Kidney (tissue), 14 donors: ENCODE results near the gene PPM1H. TPM values are rescaled to one million over a fixed set of nuclear protein-coding genes. Genes with fewer than 3 reads are reported as not detected.
A peak's percentile ranks its signal among the peaks of the same experiment; 100 is the strongest.

Source experiments
- DNase-seq, 5 donors: peaks; one replicate each; pipeline ENCODE4 v3.0.0-alpha.2; 2013 to 2020
- FAIRE-seq: peaks from 2 replicates; lab custom pipeline; 2012; peaks lifted over from hg19 to GRCh38; lab: Jason Lieb, UNC
- H3K27ac ChIP-seq, 2 donors: one replicate each; pipeline ENCODE4 v1.7.0; 2013; ENCODE audit warnings: low read depth in 2 of 2, low read length in 2 of 2, inconsistent platforms in 1 of 2
- H3K27me3 ChIP-seq: one replicate; pipeline ENCODE4 v1.7.1; 2013; ENCODE audit warnings: low read length, inconsistent platforms; ENCODE audit not compliant: control insufficient read depth, insufficient read depth
- H3K36me3 ChIP-seq, 3 donors: one replicate each; pipeline versions ENCODE4 v1.7.0 to v1.7.1; 2013; ENCODE audit warnings: low read length in 3 of 3, control low read depth in 1 of 3, inconsistent platforms in 1 of 3; ENCODE audit not compliant: insufficient read depth in 3 of 3, control insufficient read depth in 2 of 3
- H3K4me1 ChIP-seq, 3 donors: one replicate each; pipeline versions ENCODE4 v1.7.0 to v1.7.1; 2013; ENCODE audit warnings: low read length in 3 of 3, inconsistent platforms in 1 of 3, low read depth in 1 of 3; ENCODE audit not compliant: control insufficient read depth in 2 of 3, insufficient read depth in 2 of 3
- H3K4me3 ChIP-seq, 3 donors: one replicate each; pipeline versions ENCODE4 v1.7.0 to v1.8.1; 2013; ENCODE audit warnings: low read length in 3 of 3, control low read depth in 1 of 3, inconsistent platforms in 1 of 3
- H3K9ac ChIP-seq, 3 donors: one replicate each; pipeline versions ENCODE4 v1.7.0 to v1.7.1; 2013; ENCODE audit warnings: low read length in 3 of 3, control low read depth in 1 of 3, inconsistent platforms in 1 of 3
- H3K9me3 ChIP-seq, 3 donors: one replicate each; pipeline versions ENCODE4 v1.7.0 to v1.7.1; 2013; ENCODE audit warnings: low read length in 3 of 3, control low read depth in 1 of 3, inconsistent platforms in 1 of 3; ENCODE audit not compliant: control insufficient read depth in 2 of 3, insufficient read depth in 1 of 3
- CTCF ChIP-seq: IDR thresholded peaks from 3 replicates; pipeline ENCODE4 v1.5.1; 2012; ENCODE audit warnings: mild to moderate bottlenecking, moderate library complexity, borderline replicate concordance; ENCODE audit not compliant: insufficient read depth; ENCODE audit errors: extremely low read depth
- intact Hi-C: fragments of 100-400 bp; cut with DNase I; formaldehyde crosslinking; loops from one replicate; pipeline ENCODE4 v1.11.1; 2022
- polyA plus RNA-seq: library from polyadenylated mRNA; stranded (reverse); fragments of 350-450 nt; fragmentation: Illumina TruSeq; extraction: RNeasy Lipid Tissue Mini Kit (QIAGEN cat#74804); gene quantifications from one replicate; pipeline ENCODE4 v1.2.3, GENCODE V29; 2014; ENCODE audit warnings: low read depth, low replicate concordance; ENCODE audit not compliant: insufficient read depth
- total RNA-seq: library from RNA; stranded (reverse); fragmentation: NEBNext Ultra II Directional; extraction: Animal tissue kit (Norgen Biotek cat#: 25700); gene quantifications from one replicate; pipeline ENCODE4 v1.2.1, GENCODE V29; 2021
- donor health status: control.
- donor health status: control.
- donor health status: control.
- donor health status: control.
- donor health status: control.
- donor health status: DM: yes; HTN: yes; CAD: no.
- donor health status: Normal renal cell carcinoma (clear cell type).

PPM1H gene
- total and polyA plus RNA-seq, 2 donors from 2014 or later, result 8.7 to 25.0 TPM

GRCh38 chr12:62627181-62627580, 307.8 kb downstream of the PPM1H start:
- DNase-seq, result no peak
- FAIRE-seq, result no peak
- Histone ChIP-seq H3K36me3 (no peaks in the 10 kb centered on the region), H3K27me3 (no peaks in the 10 kb centered on the region), H3K9me3 (no peaks in the 10 kb centered on the region), H3K4me3 (no peak overlapping the region), H3K9ac (no peak overlapping the region), H3K4me1 (peaks cover 0 to 4% (median 0%) of the 10 kb centered on the region in 3 donors), H3K27ac (no peak overlapping the region)
- intact Hi-C loops, result no loop called here
- TF ChIP-seq CTCF, result no peak

- peak in 3 of 5 donors; percentile 40 to 67 (median 65) for DNase-seq
- H3K9me3 ChIP-seq, result no peaks in the 10 kb centered on the region
- no peak overlapping the region for H3K9ac ChIP-seq
- no peak for TF ChIP-seq CTCF
- intact Hi-C loops, result no loop called here
- H3K4me1 ChIP-seq, result no peaks in the 10 kb centered on the region
- H3K27ac ChIP-seq, result no peak overlapping the region
- no peaks in the 10 kb centered on the region for H3K36me3 ChIP-seq
- no peak overlapping the region for H3K4me3 ChIP-seq
- no peak for FAIRE-seq
- H3K27me3 ChIP-seq, result no peaks in the 10 kb centered on the region
These were observed 309.7 kb downstream of the PPM1H start for GRCh38 chr12:62625228-62625627.

- no peak for TF ChIP-seq CTCF
- H3K9ac ChIP-seq, result no peak overlapping the region
- no peak overlapping the region for H3K27ac ChIP-seq
- H3K4me1 ChIP-seq, result no peaks in the 10 kb centered on the region
- H3K27me3 ChIP-seq, result no peaks in the 10 kb centered on the region
- H3K4me3 ChIP-seq, result no peak overlapping the region
- no peak for DNase-seq
- no peaks in the 10 kb centered on the region for H3K36me3 ChIP-seq
- no peak for FAIRE-seq
- intact Hi-C loops, result no loop called here
- no peaks in the 10 kb centered on the region for H3K9me3 ChIP-seq
These were observed 312.8 kb downstream of the PPM1H start for GRCh38 chr12:62622177-62622576.

GRCh38 chr12:62621101-62621638, 313.8 kb downstream of the PPM1H start:
- no peaks in the 10 kb centered on the region for H3K4me1 ChIP-seq
- no peak for TF ChIP-seq CTCF
- H3K36me3 ChIP-seq, result no peaks in the 10 kb centered on the region
- no peak overlapping the region for H3K27ac ChIP-seq
- DNase-seq (no peak), FAIRE-seq (no peak)
- H3K9ac ChIP-seq, result no peak overlapping the region
- intact Hi-C loops, result no loop called here
- H3K9me3 ChIP-seq, result no peaks in the 10 kb centered on the region
- no peak overlapping the region for H3K4me3 ChIP-seq
- no peaks in the 10 kb centered on the region for H3K27me3 ChIP-seq
